Fibroblast of skin of scalp (primary cell): ENCODE results near the gene NPHS2. TPM values are rescaled to one million over a fixed set of nuclear protein-coding genes. Genes with fewer than 3 reads are reported as not detected.
A peak's percentile ranks its signal among the peaks of the same experiment; 100 is the strongest.

Source experiments
- DNase-seq: peaks from one replicate; pipeline ENCODE4 v3.0.0-alpha.2; 2013
- polyA plus RNA-seq, 2 experiments: library from polyadenylated mRNA; unstranded; fragments of 120-200 nt; gene quantifications; one replicate each; pipeline ENCODE4 v1.2.1, GENCODE V29; 2013; ENCODE audit not compliant: insufficient read length in 2 of 2

NPHS2 gene
- not detected for polyA plus RNA-seq (2013, experiment 1 of 2; ENCODE audit: insufficient read length)
- 0.92 TPM for polyA plus RNA-seq (2013, experiment 2 of 2; ENCODE audit: insufficient read length)

DNA sequence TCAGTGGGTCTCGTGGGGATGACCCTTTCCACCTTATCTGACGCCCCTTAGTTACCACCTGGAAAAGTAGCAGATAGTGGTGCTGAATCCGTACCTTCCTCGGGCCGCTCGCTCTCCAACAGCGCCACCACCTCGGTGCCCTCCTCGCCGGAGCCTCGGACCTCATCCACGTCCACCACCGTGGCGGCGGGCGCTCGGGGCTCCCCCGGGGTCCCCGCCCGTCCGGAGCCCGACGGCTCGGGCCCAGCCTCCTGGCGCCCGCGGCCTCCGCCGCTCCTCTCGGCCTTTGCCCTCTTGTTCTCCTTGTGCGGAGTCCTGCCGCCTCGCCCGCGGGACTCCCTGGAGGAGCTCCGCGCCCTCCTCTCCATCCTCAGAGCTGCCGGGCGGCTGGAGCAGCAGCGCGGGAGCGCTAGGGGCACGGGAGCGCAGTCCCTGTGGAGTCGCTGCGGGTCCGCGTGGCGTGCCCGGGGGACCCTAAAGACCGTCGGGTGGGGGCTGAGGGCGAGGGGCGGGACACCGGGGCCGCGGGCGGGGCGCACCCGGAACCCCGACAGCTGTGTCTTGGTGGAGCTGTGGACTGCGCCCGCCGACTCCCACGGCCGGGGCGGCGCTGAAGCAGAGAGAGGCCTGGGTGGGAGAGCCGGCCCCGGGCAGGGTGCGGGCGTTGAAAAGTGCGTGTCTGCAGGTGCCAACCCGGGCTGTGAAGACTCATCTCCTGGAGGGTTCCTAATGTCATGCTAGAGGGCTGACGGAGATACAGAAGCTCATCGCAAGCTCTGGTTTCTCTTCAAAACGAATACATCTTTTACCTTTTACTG lies at the start of gene NPHS2:
TSS of gene NPHS2 (minus strand) at position 452 of the 818 bp plus-strand sequence. CDS start at position 368, 84 bp downstream.
- DNase-seq, result no peak

DNA sequence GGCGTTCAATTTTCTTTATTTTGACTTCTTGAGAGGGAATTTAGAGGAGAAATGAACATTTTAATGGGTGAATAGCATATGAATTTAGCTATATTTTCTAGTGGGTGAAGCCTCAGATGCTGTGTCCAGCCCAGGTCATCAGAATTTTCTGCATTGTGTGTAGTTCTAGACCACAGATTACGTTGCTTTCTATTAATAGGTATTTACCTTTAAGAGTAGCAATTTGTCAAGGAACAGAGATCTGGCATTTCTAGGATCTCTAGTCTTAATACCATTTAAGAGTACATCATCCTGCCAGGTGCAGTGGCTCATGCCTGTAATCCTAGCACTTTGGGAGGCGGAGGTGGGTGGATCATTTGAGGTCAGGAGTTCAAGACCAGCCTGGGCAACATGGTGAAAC lies 36.6 kb upstream of the NPHS2 start:
- no peak for DNase-seq

DNA sequence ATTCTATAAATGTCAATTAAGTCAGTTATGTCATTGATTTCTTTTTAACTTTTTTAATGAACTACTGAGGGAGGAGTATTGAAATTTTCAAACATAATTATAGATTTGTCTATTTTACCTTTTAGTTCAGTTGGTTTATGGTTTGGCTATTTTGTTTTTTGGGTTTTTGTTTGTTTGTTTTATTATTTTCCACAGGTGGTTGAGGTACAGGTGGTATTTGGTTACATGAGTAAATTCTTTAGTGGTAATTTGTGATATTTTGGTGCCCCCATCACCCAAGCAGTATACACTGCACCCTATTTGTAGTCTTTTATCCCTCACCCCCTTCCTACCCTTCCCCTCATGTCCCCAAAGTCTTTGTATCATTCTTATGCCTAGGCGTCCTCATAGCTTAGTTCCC lies 25.3 kb upstream of the NPHS2 start:
- no peak for DNase-seq

DNA sequence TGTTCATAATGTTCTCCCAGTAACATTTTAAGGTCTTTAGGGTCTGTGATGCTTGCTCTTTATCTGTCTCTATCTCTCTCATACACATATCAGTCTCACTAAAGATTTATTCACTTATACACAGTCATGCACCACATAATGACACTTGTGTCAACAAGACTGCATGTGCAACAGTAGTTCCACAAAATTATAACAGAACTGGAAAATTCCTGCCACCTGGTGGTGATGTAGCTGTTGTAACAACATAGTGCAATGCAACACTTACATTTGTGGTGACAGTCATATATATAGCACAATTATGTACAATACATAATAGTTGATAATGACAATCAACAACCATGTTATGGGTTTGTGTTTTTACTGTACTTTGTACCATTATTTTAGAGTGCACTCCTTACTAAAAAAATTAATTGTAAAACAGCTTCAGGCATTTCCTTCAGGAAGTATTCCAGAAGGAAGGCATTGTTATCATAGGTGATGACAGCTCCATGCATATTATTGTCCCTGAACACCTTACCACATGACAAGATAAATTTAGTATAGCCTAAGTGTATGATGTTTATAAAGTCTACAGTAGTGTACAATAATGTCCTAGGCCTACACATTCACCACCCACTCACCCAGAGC lies 24.0 kb upstream of the NPHS2 start:
- DNase-seq, result peak; percentile 30

DNA sequence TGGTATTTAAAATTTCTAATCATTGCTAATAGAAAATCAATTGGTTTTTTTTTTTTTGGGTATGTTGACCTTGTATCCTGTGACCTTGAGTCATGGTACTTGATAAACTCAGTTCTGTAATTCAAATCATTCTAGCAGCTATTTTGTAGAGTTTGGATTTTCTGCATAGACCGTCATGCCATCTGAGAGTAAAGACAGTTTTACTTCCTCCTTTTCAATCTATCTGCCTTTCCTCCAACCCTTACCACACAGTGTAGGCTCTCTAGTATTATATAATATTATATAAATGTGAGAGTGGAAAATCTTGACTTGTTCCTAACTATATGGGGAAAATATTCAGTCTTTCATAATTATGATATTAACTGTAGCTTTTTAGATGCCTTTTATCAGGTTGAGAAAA lies 22.9 kb upstream of the NPHS2 start:
- DNase-seq, result no peak

DNA sequence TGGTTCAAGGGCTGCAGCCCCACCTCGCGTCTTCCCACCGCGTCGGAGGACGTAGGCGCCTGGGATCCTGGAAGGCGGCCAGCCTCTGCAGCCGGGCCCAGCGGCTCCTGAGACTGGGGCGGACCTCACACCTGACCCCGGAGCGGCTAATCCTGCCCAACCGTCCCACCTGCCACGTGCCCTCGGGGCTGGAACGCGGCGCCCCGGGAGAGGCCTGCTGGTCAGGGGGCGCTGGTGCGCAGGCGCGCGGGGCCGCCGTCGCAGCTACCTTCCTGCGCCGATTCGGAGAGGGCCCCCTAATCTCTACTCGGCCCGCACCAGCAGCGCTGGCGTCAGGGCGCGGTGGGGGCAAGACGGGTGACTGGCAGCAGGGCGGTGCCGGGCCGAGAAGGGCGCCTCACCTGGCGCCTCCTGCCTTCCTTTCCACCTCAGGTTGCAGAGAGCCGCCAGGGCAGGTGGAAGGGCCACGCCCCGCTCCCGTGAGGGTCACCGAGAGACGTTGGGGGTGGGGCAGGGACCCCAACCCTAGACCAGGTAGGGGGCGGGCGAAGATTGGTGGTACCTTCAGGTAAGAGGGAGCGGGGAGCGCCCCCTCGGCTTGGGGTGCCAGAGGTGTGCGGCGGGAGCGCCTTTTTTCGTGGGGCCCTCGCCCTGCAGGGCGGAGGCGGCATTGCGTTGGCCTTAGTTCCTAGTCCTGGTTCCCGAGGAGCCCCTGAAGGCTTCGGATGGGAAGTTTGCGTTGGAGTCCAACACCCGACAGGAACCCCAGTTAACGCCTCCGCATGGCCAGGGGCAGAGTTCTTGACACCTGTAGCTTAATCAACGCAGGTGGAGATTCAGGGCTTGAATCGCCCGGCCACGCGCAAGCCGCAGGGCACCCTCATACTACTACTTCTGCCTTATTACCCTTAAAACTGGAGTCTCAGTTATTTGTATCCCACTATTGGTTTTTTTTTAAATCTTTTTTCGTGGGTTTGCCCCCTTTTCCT lies 16.1 kb upstream of the NPHS2 start, which contains the start of gene TDRD5:
TSS of gene TDRD5 (plus strand) at position 241 of the 989 bp plus-strand sequence. CDS start 784 bp downstream, outside the sequence.
- DNase-seq, result no peak

DNA sequence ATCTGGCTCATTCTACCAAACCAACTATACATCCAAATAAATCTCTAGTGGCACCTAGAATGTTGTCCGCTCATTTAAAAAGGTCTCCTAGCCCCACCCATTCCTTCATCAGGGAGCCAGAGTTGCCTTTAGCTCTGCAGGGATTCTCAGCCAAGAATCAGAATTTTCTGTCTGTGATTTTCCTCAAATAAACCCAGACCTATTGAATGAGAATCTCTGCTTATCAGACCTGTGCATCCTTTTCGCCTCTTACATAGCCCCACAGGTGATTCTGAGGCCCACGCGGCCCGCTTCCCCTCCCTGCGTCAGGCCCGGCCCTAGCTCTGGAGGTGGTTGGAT lies 15.5 kb upstream of the NPHS2 start:
- no peak for DNase-seq

DNA sequence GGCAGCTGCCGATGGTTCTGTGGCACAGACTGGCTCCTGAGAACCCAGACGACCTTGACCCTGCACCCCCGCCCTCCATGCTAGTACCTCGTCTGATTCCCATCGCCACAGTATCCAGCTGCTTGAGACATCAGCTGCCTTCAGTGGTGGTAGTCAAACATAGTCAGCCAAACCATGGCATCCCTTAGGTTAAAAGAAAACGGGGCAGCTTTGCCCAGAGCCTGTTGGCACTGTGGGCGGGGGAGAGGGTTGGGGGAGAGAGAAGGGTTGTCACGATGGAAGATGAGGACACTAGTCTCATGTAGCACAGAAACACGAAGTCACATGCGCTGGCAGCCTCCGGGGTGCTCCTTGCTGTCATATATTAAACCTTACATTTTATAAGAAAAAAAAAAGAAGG lies 14.9 kb upstream of the NPHS2 start:
- no peak for DNase-seq

DNA sequence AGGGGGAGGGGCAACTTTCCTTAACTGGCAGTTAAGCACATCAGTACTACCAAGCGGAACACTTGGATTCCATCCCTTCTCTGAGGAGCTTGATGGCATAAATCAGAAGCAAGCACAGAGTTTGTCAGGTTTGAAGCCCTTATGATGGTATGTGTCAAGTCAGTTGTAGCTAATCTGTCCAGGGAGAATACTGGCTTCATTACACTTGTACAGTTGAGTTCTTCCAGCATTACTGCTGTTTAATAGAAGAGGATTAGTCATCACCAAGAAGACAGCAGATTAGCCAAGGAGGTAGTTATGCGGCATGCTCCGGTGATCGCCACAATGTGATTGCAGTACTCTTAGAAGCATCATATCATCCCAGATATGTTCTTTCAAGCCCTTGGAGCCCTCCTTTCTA lies 13.8 kb upstream of the NPHS2 start:
- DNase-seq, result no peak

DNA sequence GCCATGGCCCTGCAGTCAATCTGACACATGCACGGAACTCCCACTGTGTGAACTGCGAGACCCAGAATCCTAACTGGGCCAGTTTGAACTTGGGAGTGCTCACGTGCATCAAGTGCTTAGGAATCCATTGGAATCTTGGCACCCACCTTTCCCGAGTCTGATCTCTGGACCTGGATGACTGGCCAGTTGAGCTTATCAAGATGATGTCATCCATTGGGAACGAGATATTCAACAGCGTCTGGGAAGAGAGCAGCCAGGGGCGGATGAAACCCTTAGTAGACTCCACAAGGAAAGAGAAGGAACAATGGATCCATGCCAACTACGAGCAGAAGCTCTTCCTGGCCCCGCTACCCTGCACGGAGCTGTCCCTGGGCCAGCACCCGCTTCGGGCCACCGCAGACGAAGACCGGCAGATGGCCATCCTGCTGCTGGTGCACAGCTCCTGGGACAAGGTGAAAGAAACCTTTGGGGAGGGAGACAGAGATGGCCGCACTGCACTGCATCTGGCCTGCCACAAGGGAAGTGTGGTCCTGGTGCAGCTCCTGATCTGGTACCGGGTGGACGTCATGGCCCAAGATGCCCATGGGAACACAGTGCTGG lies 12.8 kb upstream of the NPHS2 start:
- no peak for DNase-seq

DNA sequence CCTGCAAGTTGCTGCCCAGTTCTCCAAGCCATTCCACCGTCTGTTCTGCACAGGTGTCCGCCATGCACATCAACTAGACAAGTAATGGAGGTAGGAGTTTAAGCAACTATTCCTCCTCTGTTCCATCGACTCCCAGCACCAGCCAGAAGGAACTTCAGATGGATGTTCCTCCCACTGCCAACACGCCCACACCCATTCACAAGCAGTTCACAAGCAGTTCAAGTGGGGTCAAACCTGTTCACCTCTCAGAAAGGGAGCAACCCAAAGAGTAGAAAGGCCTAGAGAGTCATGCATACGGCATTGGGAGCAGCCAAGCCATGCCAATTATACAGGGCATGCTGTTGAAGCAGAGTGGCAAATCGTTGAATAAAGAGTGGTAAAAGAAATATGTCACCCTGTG lies 11.6 kb upstream of the NPHS2 start:
- DNase-seq, result no peak

DNA sequence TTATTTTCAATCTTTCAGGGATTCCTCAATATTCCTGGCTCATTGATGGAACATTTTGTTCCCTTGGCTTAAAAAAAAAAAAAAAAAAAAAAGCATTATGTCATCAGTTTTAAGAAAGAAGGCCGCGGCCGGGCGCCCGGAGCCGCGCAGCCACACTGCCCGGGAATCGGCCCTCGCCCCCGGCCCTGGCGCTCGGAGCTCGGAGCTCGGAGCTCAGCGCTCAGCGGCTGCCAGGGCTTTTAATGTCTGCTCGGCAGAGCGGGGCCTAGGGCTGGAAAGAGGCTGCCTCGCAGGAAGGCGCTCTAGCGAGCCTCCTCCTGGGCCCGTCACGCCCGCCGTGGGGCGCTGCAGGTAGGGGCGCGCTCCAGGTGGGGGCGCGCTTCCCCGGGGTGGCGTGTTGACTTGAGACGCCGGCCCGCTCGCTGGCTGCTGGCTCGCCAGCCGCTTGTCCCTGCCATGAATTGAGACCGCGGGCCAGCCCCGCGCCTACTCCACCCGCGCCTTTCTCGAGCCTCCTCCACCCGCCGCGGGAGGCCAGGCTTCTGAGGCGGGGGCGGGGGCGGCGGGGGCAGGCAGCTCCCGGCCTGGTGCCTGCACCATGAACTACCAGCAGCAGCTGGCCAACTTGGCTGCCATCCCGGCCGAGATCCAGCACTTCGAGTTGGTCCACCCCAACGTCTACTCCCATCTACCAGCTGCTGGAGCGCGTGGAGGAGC lies 10.5 kb upstream of the NPHS2 start:
- peak; percentile 35 for DNase-seq

DNA sequence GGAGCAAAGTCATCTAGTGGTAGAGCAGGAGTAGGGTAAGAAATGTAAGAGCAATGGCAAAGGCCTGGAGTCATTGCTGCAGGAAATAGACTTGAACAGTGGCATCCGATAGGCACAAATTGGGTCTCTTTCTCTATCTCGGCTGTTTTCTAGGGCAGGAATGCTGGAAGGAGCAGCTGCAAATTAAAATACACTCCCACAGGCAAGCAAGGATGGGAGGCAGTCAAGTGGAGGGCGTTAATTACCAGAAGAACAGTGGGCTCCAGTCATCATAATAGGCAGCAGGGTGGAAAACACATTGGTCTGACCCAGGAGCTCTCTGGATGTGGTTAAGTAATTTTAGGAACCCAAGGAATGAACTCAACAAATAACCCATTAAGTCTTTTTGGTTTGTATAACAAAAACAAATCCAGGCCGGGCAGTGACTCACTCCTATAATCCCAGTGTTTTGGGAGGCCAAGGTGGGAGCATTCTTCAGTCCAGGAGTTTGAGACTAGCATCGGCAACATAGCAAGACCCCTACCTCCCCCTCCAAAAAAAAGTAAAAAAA lies 8.1 kb upstream of the NPHS2 start:
- DNase-seq, result no peak

DNA sequence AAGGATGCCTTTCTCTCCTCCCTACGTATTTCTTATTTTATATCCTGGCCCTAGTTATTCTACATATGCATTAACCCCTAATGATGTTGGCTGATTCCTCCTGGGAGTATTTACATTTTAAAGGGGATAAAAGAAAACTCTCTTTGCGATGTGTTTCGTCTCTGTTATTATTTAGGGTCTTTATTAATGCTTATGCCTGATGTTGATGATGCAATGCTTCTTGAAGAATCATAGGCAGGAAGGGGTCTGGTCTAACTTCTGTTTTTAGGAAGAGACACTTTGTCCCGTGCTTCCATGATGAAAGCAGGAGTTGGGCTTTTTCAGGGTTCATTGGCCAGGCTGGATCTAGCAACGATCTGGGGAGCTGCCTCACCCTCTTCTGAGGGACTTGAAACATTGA lies 761 bp upstream of the NPHS2 start:
- no peak for DNase-seq

DNA sequence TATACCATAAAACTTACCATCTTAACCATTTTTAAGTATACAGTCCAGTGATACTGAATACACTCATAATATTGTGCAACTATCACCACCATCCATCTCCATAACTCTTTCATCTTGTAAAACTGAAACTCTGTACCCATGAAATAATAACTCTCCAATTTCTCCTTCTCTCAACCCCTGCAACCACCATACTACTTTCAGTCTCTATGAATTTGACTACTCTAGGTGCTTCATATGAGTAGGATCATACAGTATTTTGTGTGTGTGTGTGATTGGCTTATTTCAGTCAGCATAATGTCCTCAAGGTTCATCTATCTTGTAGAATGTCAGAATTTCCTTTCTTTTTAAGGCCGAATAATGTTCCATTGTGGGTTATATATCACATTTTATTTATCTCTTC lies 17.7 kb downstream of the NPHS2 start:
- no peak for DNase-seq

DNA sequence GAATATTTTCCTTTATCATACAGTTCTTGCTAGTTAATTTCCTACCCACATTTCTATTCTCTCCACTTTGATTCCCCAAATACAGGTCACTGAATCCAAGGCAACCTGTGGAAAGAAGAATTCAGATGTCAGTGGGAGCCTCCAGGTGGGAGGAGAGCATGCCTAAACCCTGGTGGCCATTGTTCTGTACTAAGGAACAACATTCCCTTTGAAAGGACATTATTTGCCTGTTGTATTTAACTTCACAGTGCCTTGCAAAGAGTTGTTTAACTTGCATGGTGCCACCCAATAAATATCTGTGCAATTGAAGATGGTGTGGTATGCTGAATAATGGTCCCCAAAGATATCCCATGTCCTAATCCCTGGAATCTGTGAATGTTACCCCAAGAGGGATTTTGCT lies 21.3 kb downstream of the NPHS2 start:
- no peak for DNase-seq

DNA sequence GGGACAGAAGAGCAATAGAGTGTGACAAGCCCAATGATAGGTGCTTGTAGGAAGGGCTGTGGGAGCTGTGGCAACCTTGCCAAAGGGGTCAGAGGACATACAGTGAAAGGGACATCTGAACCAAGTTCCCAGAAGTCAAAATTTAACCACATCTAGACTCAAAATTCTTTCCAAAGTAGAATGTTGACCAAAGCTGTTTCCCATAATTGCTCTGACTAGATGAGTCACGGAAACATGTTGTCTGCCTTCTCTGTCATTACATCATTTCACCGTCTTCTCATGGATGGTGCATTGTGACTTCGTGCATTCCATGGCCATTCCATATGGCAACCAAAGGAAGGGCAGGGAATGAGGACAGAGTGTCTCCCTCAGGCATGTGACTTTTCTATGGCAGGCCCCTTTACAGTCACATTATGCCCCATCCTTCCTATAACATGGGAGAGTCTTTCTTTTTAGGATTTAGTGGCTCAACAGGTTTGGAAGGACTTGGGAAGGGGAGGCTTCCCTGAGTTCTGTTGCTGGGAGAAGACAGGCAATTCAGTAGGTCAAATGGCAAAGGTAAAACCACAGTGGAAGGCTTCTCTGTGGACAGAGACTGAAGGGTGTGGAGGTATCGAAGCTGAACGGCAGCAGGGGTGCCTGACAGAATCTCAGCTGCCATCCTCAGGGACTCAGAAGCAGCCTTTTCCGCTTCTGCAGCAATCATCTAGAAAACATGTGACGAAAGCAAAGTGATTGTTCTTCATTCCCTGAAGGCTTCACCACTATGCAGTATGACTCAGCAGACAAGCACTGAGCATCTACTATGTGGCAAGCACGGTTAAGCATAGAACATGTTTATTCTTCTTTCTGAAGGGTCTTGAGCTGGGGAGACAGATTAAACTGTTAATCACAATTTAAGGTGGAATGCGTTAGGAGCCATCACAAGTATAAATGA lies 24.7 kb downstream of the NPHS2 start:
- DNase-seq, result peak; percentile 88

DNA sequence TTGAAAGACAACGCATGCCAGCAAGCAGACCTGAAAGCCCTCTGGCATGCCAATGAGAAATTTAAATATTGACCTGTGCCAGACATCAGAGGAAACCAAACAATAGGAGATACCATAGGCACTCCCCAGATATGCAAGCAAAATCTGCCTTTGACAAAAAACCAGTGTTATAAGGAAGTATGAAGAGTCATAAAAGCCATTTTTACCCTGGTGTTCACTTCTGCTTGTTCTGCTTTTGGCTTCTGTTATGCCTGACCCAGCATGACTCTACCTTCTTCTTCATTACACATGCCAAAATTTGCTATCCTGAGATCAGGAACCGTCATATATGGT lies 26.4 kb downstream of the NPHS2 start:
- DNase-seq, result no peak

DNA sequence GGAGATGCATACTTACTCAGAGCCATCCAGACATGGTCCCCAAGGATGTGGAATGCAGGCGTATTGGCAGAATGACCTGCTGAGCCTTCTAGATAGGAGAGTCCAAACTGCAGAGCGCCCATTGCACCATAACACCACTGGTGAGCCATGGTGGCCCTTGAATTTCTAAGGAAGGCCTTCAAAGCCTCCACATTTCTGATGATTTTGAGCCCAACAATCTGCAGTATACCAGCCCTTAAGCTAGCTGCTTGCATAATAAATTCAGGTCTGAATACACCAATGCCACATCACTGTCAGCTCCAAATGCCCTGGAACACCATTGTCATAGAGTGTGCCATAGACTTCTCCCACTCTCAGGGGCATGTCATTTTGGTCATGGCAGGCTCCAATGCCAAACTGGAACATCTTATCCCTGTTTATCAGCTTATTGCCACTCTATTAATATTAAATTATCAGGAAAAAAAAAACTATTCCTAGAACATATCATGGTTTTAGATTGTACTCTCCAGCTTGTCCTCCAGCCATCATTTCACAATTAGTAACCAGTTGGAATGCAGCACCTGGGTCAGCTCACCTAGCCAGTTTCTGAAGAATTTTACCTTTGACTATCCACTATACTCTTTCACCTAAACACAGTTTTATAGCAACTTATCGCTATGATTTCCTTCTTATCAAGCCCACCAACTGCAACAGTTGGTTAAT lies 26.9 kb downstream of the NPHS2 start:
- no peak for DNase-seq

DNA sequence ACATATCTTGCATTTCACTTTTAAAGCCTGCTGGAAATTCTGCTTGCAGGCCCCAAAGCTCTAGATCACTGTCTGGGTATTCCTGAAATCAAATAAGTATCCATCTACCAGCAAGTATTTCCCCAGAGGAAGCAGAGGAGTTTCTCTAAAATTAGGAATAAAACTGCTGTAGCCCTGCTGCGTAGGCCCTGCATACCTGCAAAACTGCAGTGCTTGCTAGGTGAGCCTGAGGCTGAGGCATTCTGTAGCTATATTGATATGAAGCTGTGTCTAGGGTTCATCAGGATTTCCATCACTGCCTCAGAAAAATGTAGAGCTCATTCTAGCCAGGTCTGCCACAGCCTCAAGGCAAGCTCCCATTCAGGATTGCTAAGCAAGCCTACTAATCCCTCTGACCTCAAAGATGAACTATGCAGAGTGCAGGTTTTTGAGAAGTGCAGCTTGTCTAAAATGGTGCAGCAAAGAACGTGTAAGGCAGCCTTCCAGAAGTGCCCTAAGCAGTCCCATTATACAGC lies 28.7 kb downstream of the NPHS2 start:
- DNase-seq, result no peak
